HG03460 (cell line): ENCODE measurements around the gene HOXA5.

ENCODE experiments used
- ATAC-seq: cut with Tn5 transposase; IDR thresholded peaks from one replicate; pipeline ENCODE4 v1.9.1; 2021; ENCODE audit not compliant: unreplicated experiment

The HOXA5 gene

GRCh38 chr7:27171637-27172314 is 28.3 kb upstream of the HOXA5 start:
- no peak for ATAC-seq

GRCh38 chr7:27171325-27171636 is 27.8 kb upstream of the HOXA5 start:
- no peak for ATAC-seq

GRCh38 chr7:27170426-27171324 is 27.2 kb upstream of the HOXA5 start:
- ATAC-seq = no peak

- ATAC-seq = no peak
Observed at GRCh38 chr7:27169658-27170425, 26.4 kb upstream of the HOXA5 start.

GRCh38 chr7:27168265-27168947 is 24.9 kb upstream of the HOXA5 start:
- no peak for ATAC-seq

- no peak for ATAC-seq
Observed at GRCh38 chr7:27167916-27168264, 24.4 kb upstream of the HOXA5 start.

- no peak for ATAC-seq
Observed at GRCh38 chr7:27166531-27167505, 23.3 kb upstream of the HOXA5 start.

GRCh38 chr7:27165996-27166530 is 22.6 kb upstream of the HOXA5 start:
- ATAC-seq = no peak

GRCh38 chr7:27165089-27165995 is 21.9 kb upstream of the HOXA5 start, which contains the start of gene HOXA9:
Gene HOXA9 (minus strand): TSS chr7:27165537. CDS start chr7:27165457, 80 bp downstream.
- no peak for ATAC-seq

GRCh38 chr7:27164367-27165088 is 21.0 kb upstream of the HOXA5 start:
- no peak for ATAC-seq

GRCh38 chr7:27164045-27164366 is 20.5 kb upstream of the HOXA5 start:
- no peak for ATAC-seq

- no peak for ATAC-seq
Observed at GRCh38 chr7:27163288-27164044, 20.0 kb upstream of the HOXA5 start.

- ATAC-seq = no peak
Observed at GRCh38 chr7:27162561-27163287, 19.2 kb upstream of the HOXA5 start.

GRCh38 chr7:27161721-27162560 is 18.5 kb upstream of the HOXA5 start:
- no peak for ATAC-seq

- no peak for ATAC-seq
Observed at GRCh38 chr7:27161214-27161720, 17.8 kb upstream of the HOXA5 start.
